Neural cell (in vitro differentiated cells): Measurements from ENCODE around the gene ST6GALNAC2.

Source experiments
- POLR2AphosphoS5 ChIP-seq: IDR thresholded peaks from 2 replicates; pipeline ENCODE4 v1.6.1; 2012
- REST ChIP-seq: IDR thresholded peaks from 2 replicates; pipeline ENCODE4 v1.6.1; 2012; ENCODE audit warnings: borderline replicate concordance

- TF ChIP-seq REST (no peak), POLR2AphosphoS5 (no peak)
Measured at GRCh38 chr17:76560036-76560876, 25.4 kb downstream of the ST6GALNAC2 start.
